ENCODE results near the gene KAZN. TPM values are rescaled to one million over a fixed set of nuclear protein-coding genes. Genes with fewer than 3 reads are reported as not detected.

KAZN gene
- total and polyA plus RNA-seq, 2 donors from 2014 or later: 17.4 to 60.8 TPM

GRCh38 chr1:14725238-14725637 lies 126.8 kb downstream of the KAZN start:
- FAIRE-seq (no peak), DNase-seq (peak in 1 of 5 donors; percentile 2)
- Histone ChIP-seq H3K27me3 (ENCODE audit: control insufficient read depth, insufficient read depth, low read length) (peaks cover 2% of the 10 kb centered on the region), H3K27ac (ENCODE audit: low read depth in 2 of 2, low read length in 2 of 2) (no peak overlapping the region), H3K9me3 (ENCODE audit: control insufficient read depth in 2 of 3, insufficient read depth in 1 of 3, low read length in 3 of 3) (no peaks in the 10 kb centered on the region), H3K4me3 (ENCODE audit: low read length in 3 of 3) (no peak overlapping the region), H3K4me1 (ENCODE audit: control insufficient read depth in 2 of 3, insufficient read depth in 2 of 3, low read depth in 1 of 3, low read length in 3 of 3) (no peaks in the 10 kb centered on the region), H3K36me3 (ENCODE audit: control insufficient read depth in 2 of 3, insufficient read depth in 3 of 3, low read length in 3 of 3) (no peaks in the 10 kb centered on the region), H3K9ac (ENCODE audit: low read length in 3 of 3) (no peak overlapping the region)
- TF ChIP-seq, protein P1, sequence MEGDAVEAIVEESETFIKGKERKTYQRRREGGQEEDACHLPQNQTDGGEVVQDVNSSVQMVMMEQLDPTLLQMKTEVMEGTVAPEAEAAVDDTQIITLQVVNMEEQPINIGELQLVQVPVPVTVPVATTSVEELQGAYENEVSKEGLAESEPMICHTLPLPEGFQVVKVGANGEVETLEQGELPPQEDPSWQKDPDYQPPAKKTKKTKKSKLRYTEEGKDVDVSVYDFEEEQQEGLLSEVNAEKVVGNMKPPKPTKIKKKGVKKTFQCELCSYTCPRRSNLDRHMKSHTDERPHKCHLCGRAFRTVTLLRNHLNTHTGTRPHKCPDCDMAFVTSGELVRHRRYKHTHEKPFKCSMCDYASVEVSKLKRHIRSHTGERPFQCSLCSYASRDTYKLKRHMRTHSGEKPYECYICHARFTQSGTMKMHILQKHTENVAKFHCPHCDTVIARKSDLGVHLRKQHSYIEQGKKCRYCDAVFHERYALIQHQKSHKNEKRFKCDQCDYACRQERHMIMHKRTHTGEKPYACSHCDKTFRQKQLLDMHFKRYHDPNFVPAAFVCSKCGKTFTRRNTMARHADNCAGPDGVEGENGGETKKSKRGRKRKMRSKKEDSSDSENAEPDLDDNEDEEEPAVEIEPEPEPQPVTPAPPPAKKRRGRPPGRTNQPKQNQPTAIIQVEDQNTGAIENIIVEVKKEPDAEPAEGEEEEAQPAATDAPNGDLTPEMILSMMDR (IDR thresholded peaks at IDR 0.05; ENCODE audit: borderline replicate concordance, extremely low read depth, insufficient read depth): no peak
- intact Hi-C loops (cut with DNase I): no loop called here

GRCh38 chr1:14725695-14726094 lies 127.2 kb downstream of the KAZN start:
- intact Hi-C loops (cut with DNase I): no loop called here
- Histone ChIP-seq H3K9ac (ENCODE audit: low read length in 3 of 3) (no peak overlapping the region), H3K27ac (ENCODE audit: low read depth in 2 of 2, low read length in 2 of 2) (no peak overlapping the region), H3K27me3 (ENCODE audit: control insufficient read depth, insufficient read depth, low read length) (peaks cover 2% of the 10 kb centered on the region), H3K4me3 (ENCODE audit: low read length in 3 of 3) (no peak overlapping the region), H3K4me1 (ENCODE audit: control insufficient read depth in 2 of 3, insufficient read depth in 2 of 3, low read depth in 1 of 3, low read length in 3 of 3) (no peaks in the 10 kb centered on the region), H3K36me3 (ENCODE audit: control insufficient read depth in 2 of 3, insufficient read depth in 3 of 3, low read length in 3 of 3) (no peaks in the 10 kb centered on the region), H3K9me3 (ENCODE audit: control insufficient read depth in 2 of 3, insufficient read depth in 1 of 3, low read length in 3 of 3) (no peaks in the 10 kb centered on the region)
- TF ChIP-seq, protein P1 (IDR thresholded peaks at IDR 0.05; ENCODE audit: borderline replicate concordance, extremely low read depth, insufficient read depth): no peak
- no peak for FAIRE-seq
- DNase-seq: no peak

DNA sequence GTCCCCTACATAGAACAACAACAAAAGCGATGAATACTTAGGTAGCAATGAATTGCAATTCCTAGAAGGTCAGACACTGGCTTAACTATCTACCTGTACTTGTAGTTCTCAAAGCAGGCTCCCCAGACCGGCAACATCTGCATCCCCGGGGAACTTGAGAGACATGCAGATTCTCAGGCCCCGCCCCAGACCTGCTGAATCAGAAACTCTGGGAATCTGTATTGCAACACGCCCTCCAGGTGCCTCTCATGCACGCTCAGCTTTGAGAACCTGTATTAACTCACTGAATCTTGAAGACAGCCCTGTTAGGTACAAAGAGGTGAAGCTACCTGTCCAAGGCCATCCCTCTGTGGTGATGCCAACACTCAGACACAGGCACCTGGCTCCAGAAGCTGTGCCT lies 128.1 kb downstream of the KAZN start:
- Histone ChIP-seq H3K9ac (ENCODE audit: low read length in 3 of 3) (no peak overlapping the region), H3K27ac (ENCODE audit: low read depth in 2 of 2, low read length in 2 of 2) (no peak overlapping the region), H3K4me3 (ENCODE audit: low read length in 3 of 3) (no peak overlapping the region), H3K9me3 (ENCODE audit: control insufficient read depth in 2 of 3, insufficient read depth in 1 of 3, low read length in 3 of 3) (no peaks in the 10 kb centered on the region), H3K4me1 (ENCODE audit: control insufficient read depth in 2 of 3, insufficient read depth in 2 of 3, low read depth in 1 of 3, low read length in 3 of 3) (no peaks in the 10 kb centered on the region), H3K27me3 (ENCODE audit: control insufficient read depth, insufficient read depth, low read length) (peaks cover 2% of the 10 kb centered on the region), H3K36me3 (ENCODE audit: control insufficient read depth in 2 of 3, insufficient read depth in 3 of 3, low read length in 3 of 3) (no peaks in the 10 kb centered on the region)
- TF ChIP-seq, protein P1 (IDR thresholded peaks at IDR 0.05; ENCODE audit: borderline replicate concordance, extremely low read depth, insufficient read depth): no peak
- peak in 1 of 5 donors; percentile 27 for DNase-seq
- intact Hi-C loops (cut with DNase I): no loop called here
- no peak for FAIRE-seq

- TF ChIP-seq, protein P1 (IDR thresholded peaks at IDR 0.05; ENCODE audit: borderline replicate concordance, extremely low read depth, insufficient read depth): no peak
- Histone ChIP-seq H3K27me3 (ENCODE audit: control insufficient read depth, insufficient read depth, low read length) (peaks cover under 1% of the 10 kb centered on the region), H3K4me3 (ENCODE audit: low read length in 3 of 3) (no peak overlapping the region), H3K9me3 (ENCODE audit: control insufficient read depth in 2 of 3, insufficient read depth in 1 of 3, low read length in 3 of 3) (no peaks in the 10 kb centered on the region), H3K27ac (ENCODE audit: low read depth in 2 of 2, low read length in 2 of 2) (no peak overlapping the region), H3K36me3 (ENCODE audit: control insufficient read depth in 2 of 3, insufficient read depth in 3 of 3, low read length in 3 of 3) (no peaks in the 10 kb centered on the region), H3K9ac (ENCODE audit: low read length in 3 of 3) (no peak overlapping the region), H3K4me1 (ENCODE audit: control insufficient read depth in 2 of 3, insufficient read depth in 2 of 3, low read depth in 1 of 3, low read length in 3 of 3) (no peaks in the 10 kb centered on the region)
- intact Hi-C loops (cut with DNase I): no loop called here
- peak in 1 of 5 donors; percentile 2 for DNase-seq
- no peak for FAIRE-seq
Measured at GRCh38 chr1:14728516-14728915, 130.0 kb downstream of the KAZN start.

Measured in kidney (tissue), 14 donors.